ENCODE results near the gene MFN1.

Gene MFN1

DNA sequence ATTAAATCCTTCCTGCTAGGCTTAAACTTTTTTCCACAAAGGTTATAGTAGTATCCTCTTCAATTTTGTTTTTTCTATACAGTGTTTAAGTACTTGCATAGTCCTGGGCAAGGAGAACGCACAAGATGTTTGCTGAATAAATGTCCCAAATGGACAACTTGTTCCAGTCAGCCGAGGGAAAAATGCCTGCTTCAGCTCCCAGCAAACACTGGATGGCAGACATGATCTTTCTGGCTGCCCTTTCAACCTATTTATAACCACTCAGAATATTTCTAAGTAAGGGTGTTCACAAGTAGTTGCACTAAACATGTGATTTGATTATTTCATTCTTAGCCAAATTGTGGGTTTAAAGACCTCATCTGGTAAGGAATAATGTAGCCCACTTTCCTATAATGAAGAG, 74.0 kb downstream of the MFN1 start:
- CTCF ChIA-PET, result no interaction called here
- Histone ChIP-seq H3K9me3 (ENCODE audit: control insufficient read depth, insufficient read depth, low read depth, low read length) (no peaks in the 10 kb centered on the region), H3K4me1 (ENCODE audit: control insufficient read depth, insufficient read depth, low read length) (no peaks in the 10 kb centered on the region), H3K4me3 (ENCODE audit: low read depth, low read length) (no peak overlapping the region), H3K27ac (ENCODE audit: extremely low read depth, low read depth, low read length) (no peak overlapping the region), H3K36me3 (ENCODE audit: control insufficient read depth in 2 of 2, insufficient read depth in 1 of 2, low read length in 2 of 2) (peaks cover 3 to 52% of the 10 kb centered on the region in 2 experiments; a peak in 2 of 3 replicates)
- no peak for TF ChIP-seq ZNF140 (tag by site-specific recombination; IDR thresholded peaks at IDR 0.05)
- TF ChIP-seq ZNF214 (tag by site-specific recombination; IDR thresholded peaks at IDR 0.05; ENCODE audit: borderline replicate concordance), result no peak
- TF ChIP-seq ZNF654 (tag by site-specific recombination; IDR thresholded peaks at IDR 0.05; ENCODE audit: low read depth), result peak; percentile 14; the same call in 1 of the 2 replicates
- POLR2A ChIA-PET, result no interaction called here

- ChIA-PET CTCF (no interaction called here), POLR2A (no interaction called here)
- no peak overlapping the region for H3K27ac ChIP-seq (ENCODE audit: extremely low read depth, low read depth, low read length)
Observed at GRCh38 chr3:179425075-179425474, 77.6 kb downstream of the MFN1 start.

More at GRCh38 chr3:179425075-179425474, 77.6 kb downstream of the MFN1 start:
- Histone ChIP-seq H3K4me3 (ENCODE audit: low read depth, low read length) (no peak overlapping the region), H3K9me3 (ENCODE audit: control insufficient read depth, insufficient read depth, low read depth, low read length) (no peaks in the 10 kb centered on the region), H3K36me3 (ENCODE audit: control insufficient read depth in 2 of 2, insufficient read depth in 1 of 2, low read length in 2 of 2) (peaks cover 3 to 30% of the 10 kb centered on the region in 2 experiments; a peak in 2 of 3 replicates), H3K4me1 (ENCODE audit: control insufficient read depth, insufficient read depth, low read length) (no peaks in the 10 kb centered on the region)
- no peak for TF ChIP-seq ZNF223 (tag by site-specific recombination; IDR thresholded peaks at IDR 0.05)
- no peak for TF ChIP-seq ZNF19 (tag by site-specific recombination; IDR thresholded peaks at IDR 0.05; ENCODE audit: low read depth)
- TF ChIP-seq, protein P1, sequence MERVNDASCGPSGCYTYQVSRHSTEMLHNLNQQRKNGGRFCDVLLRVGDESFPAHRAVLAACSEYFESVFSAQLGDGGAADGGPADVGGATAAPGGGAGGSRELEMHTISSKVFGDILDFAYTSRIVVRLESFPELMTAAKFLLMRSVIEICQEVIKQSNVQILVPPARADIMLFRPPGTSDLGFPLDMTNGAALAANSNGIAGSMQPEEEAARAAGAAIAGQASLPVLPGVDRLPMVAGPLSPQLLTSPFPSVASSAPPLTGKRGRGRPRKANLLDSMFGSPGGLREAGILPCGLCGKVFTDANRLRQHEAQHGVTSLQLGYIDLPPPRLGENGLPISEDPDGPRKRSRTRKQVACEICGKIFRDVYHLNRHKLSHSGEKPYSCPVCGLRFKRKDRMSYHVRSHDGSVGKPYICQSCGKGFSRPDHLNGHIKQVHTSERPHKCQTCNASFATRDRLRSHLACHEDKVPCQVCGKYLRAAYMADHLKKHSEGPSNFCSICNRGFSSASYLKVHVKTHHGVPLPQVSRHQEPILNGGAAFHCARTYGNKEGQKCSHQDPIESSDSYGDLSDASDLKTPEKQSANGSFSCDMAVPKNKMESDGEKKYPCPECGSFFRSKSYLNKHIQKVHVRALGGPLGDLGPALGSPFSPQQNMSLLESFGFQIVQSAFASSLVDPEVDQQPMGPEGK (tag by site-specific recombination; IDR thresholded peaks at IDR 0.05), result no peak
- no peak for TF ChIP-seq SP2 (tag by site-specific recombination; IDR thresholded peaks at IDR 0.05)
- TF ChIP-seq, protein P2, sequence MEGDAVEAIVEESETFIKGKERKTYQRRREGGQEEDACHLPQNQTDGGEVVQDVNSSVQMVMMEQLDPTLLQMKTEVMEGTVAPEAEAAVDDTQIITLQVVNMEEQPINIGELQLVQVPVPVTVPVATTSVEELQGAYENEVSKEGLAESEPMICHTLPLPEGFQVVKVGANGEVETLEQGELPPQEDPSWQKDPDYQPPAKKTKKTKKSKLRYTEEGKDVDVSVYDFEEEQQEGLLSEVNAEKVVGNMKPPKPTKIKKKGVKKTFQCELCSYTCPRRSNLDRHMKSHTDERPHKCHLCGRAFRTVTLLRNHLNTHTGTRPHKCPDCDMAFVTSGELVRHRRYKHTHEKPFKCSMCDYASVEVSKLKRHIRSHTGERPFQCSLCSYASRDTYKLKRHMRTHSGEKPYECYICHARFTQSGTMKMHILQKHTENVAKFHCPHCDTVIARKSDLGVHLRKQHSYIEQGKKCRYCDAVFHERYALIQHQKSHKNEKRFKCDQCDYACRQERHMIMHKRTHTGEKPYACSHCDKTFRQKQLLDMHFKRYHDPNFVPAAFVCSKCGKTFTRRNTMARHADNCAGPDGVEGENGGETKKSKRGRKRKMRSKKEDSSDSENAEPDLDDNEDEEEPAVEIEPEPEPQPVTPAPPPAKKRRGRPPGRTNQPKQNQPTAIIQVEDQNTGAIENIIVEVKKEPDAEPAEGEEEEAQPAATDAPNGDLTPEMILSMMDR (tag by site-specific recombination; IDR thresholded peaks at IDR 0.05), result no peak
- TF ChIP-seq, protein P3, sequence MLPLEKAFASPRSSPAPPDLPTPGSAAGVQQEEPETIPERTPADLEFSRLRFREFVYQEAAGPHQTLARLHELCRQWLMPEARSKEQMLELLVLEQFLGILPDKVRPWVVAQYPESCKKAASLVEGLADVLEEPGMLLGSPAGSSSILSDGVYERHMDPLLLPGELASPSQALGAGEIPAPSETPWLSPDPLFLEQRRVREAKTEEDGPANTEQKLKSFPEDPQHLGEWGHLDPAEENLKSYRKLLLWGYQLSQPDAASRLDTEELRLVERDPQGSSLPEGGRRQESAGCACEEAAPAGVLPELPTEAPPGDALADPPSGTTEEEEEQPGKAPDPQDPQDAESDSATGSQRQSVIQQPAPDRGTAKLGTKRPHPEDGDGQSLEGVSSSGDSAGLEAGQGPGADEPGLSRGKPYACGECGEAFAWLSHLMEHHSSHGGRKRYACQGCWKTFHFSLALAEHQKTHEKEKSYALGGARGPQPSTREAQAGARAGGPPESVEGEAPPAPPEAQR (tag by site-specific recombination; IDR thresholded peaks at IDR 0.05), result no peak
- no peak for TF ChIP-seq ZNF626 (tag by site-specific recombination; IDR thresholded peaks at IDR 0.05)
- no peak for TF ChIP-seq ZFHX2 (tag by site-specific recombination; conservative IDR thresholded peaks at IDR 0.05)
- no peak for TF ChIP-seq ZFP3 (tag by site-specific recombination; IDR thresholded peaks at IDR 0.05; ENCODE audit: low read depth)
- no peak for TF ChIP-seq KLF16 (tag by site-specific recombination; IDR thresholded peaks at IDR 0.05)
- TF ChIP-seq ZNF248 (tag by site-specific recombination; IDR thresholded peaks at IDR 0.05), result no peak
- no peak for TF ChIP-seq ZNF24 (tag by site-specific recombination; IDR thresholded peaks at IDR 0.05)
- TF ChIP-seq BCL6B (tag by site-specific recombination; IDR thresholded peaks at IDR 0.05), result no peak
- TF ChIP-seq ZNF169 (tag by site-specific recombination; IDR thresholded peaks at IDR 0.05), result no peak
